Suprapubic skin (tissue), 4 donors: ENCODE results near the gene MIPEP. TPM values are rescaled to one million over a fixed set of nuclear protein-coding genes. Genes with fewer than 3 reads are reported as not detected.

ENCODE experiments used
- DNase-seq, 2 donors: peaks; one replicate each; pipeline ENCODE4 v3.0.0-alpha.2; 2019; ENCODE audit warnings: low spot score in 2 of 2
- H3K27ac ChIP-seq: fragments of 200-600 bp; sonication (generic); one replicate; pipeline ENCODE4 v1.5.1; 2019
- H3K27me3 ChIP-seq: fragments of 200-600 bp; sonication (generic); one replicate; pipeline ENCODE4 v1.5.1; 2019
- H3K36me3 ChIP-seq: fragments of 200-600 bp; sonication (generic); one replicate; pipeline ENCODE4 v1.5.1; 2019
- H3K4me1 ChIP-seq: fragments of 200-600 bp; sonication (generic); one replicate; pipeline ENCODE4 v1.5.1; 2019
- H3K4me3 ChIP-seq: fragments of 200-600 bp; sonication (generic); one replicate; pipeline ENCODE4 v1.5.1; 2019; ENCODE audit warnings: mild to moderate bottlenecking
- H3K9me3 ChIP-seq: fragments of 200-600 bp; sonication (generic); one replicate; pipeline ENCODE4 v1.5.1; 2019
- CTCF ChIP-seq, 2 donors: fragments of 200-600 bp in 1 of 2; fragments of 450-650 bp in 1 of 2; sonication (generic) in 1 of 2; IDR thresholded peaks; one replicate each; pipeline ENCODE4 v1.5.1; 2016 to 2019; ENCODE audit warnings: antibody characterized with exemption in 2 of 2, mild to moderate bottlenecking in 1 of 2, moderate library complexity in 1 of 2
- EP300 ChIP-seq: sonication (generic); formaldehyde crosslinking; IDR thresholded peaks from one replicate; pipeline ENCODE4 v1.6.1; 2017; ENCODE audit warnings: antibody characterized with exemption
- POLR2A ChIP-seq, 2 donors: fragments of 450-650 bp; IDR thresholded peaks; one replicate each; pipeline ENCODE4 v1.6.1; 2017; ENCODE audit warnings: antibody characterized with exemption in 2 of 2, mild to moderate bottlenecking in 2 of 2, moderate library complexity in 2 of 2
- POLR2AphosphoS5 ChIP-seq, 3 donors: sonication (generic); formaldehyde crosslinking; IDR thresholded peaks; one replicate each; pipeline ENCODE4 v1.6.1; 2017; ENCODE audit warnings: antibody characterized with exemption in 3 of 3
- WGBS: methylation state at CpG from one replicate; pipeline ENCODE4 v1.1.5; 2018; 5-methylcytosine and 5-hydroxymethylcytosine counted together
- total RNA-seq, 4 donors: library from RNA; depleted of rRNA; stranded (reverse); fragments of >200 nt; gene quantifications; one replicate each; pipeline ENCODE4 v1.1.0, GENCODE V29; 2016

MIPEP gene
- total RNA-seq, 4 donors from 2014 or later, result 26.3 to 51.4 (median 37.6) TPM

- Histone ChIP-seq H3K4me1 (peaks cover 17% of the 10 kb centered on the region), H3K27ac (peak overlapping the region; percentile 31), H3K9me3 (no peaks in the 10 kb centered on the region), H3K36me3 (peaks cover 12% of the 10 kb centered on the region), H3K4me3 (no peak overlapping the region), H3K27me3 (no peaks in the 10 kb centered on the region)
- WGBS, result 72% methylated on average over 2 of the region's 2 CpGs
- no peak for TF ChIP-seq POLR2A (IDR thresholded peaks at IDR 0.05)
- TF ChIP-seq CTCF (IDR thresholded peaks at IDR 0.05), result no peak
- TF ChIP-seq EP300, result no peak
- no peak for TF ChIP-seq POLR2AphosphoS5 (IDR thresholded peaks at IDR 0.05)
- DNase-seq, result no peak
These were observed 134.2 kb downstream of the MIPEP start for GRCh38 chr13:23754997-23755396.

GRCh38 chr13:23754506-23754905 is 134.7 kb downstream of the MIPEP start:
- DNase-seq, result no peak
- WGBS, result 59% methylated on average over 6 of the region's 6 CpGs
- peak overlapping the region; percentile 31 for H3K27ac ChIP-seq
- H3K27me3 ChIP-seq, result no peaks in the 10 kb centered on the region
- TF ChIP-seq POLR2AphosphoS5 (IDR thresholded peaks at IDR 0.05) (no peak), EP300 (no peak), POLR2A (IDR thresholded peaks at IDR 0.05) (no peak), CTCF (IDR thresholded peaks at IDR 0.05) (no peak)
- H3K9me3 ChIP-seq, result no peaks in the 10 kb centered on the region
- peaks cover 7% of the 10 kb centered on the region for H3K36me3 ChIP-seq
- H3K4me1 ChIP-seq, result peaks cover 14% of the 10 kb centered on the region
- H3K4me3 ChIP-seq, result no peak overlapping the region

GRCh38 chr13:23753458-23753857 is 135.7 kb downstream of the MIPEP start:
- Histone ChIP-seq H3K27me3 (no peaks in the 10 kb centered on the region), H3K36me3 (peaks cover 4% of the 10 kb centered on the region), H3K27ac (peak overlapping the region; percentile 52), H3K9me3 (no peaks in the 10 kb centered on the region), H3K4me3 (no peak overlapping the region), H3K4me1 (peaks cover 15% of the 10 kb centered on the region)
- DNase-seq, result no peak
- TF ChIP-seq POLR2AphosphoS5 (IDR thresholded peaks at IDR 0.05) (no peak), CTCF (IDR thresholded peaks at IDR 0.05) (no peak), POLR2A (IDR thresholded peaks at IDR 0.05) (no peak), EP300 (no peak)
- WGBS, result 44% methylated on average over 1 of the region's 1 CpG

GRCh38 chr13:23752111-23753001 is 136.8 kb downstream of the MIPEP start:
- 39% methylated on average over 1 of the region's 1 CpG for WGBS
- no peak for DNase-seq
- peak overlapping the region; percentile 52 for H3K27ac ChIP-seq
- no peaks in the 10 kb centered on the region for H3K9me3 ChIP-seq
- H3K4me1 ChIP-seq, result peaks cover 11% of the 10 kb centered on the region
- H3K27me3 ChIP-seq, result no peaks in the 10 kb centered on the region
- TF ChIP-seq POLR2A (IDR thresholded peaks at IDR 0.05) (no peak), POLR2AphosphoS5 (IDR thresholded peaks at IDR 0.05) (no peak), CTCF (IDR thresholded peaks at IDR 0.05) (no peak), EP300 (no peak)
- H3K4me3 ChIP-seq, result no peak overlapping the region
- peaks cover 4% of the 10 kb centered on the region for H3K36me3 ChIP-seq

- no peaks in the 10 kb centered on the region for H3K9me3 ChIP-seq
- H3K27me3 ChIP-seq, result no peaks in the 10 kb centered on the region
- no peak for TF ChIP-seq EP300
- no peak for TF ChIP-seq POLR2AphosphoS5 (IDR thresholded peaks at IDR 0.05)
- TF ChIP-seq POLR2A (IDR thresholded peaks at IDR 0.05), result no peak
- TF ChIP-seq CTCF (IDR thresholded peaks at IDR 0.05), result no peak
- H3K36me3 ChIP-seq, result no peaks in the 10 kb centered on the region
- H3K4me3 ChIP-seq, result no peak overlapping the region
- no peak overlapping the region for H3K27ac ChIP-seq
- 65% methylated on average over 5 of the region's 5 CpGs for WGBS
- DNase-seq, result no peak
- peaks cover 11% of the 10 kb centered on the region for H3K4me1 ChIP-seq
These were observed 138.0 kb downstream of the MIPEP start for GRCh38 chr13:23751195-23751594.
